ENCODE results near the gene DSCAML1.
A peak's percentile ranks its signal among the peaks of the same experiment; 100 is the strongest.

Gene DSCAML1

GRCh38 chr11:117750357-117750756, 46.7 kb downstream of the DSCAML1 start:
- no peak for DNase-seq

GRCh38 chr11:117749541-117749910, 47.5 kb downstream of the DSCAML1 start:
- no peak for DNase-seq

GRCh38 chr11:117748771-117749540, 48.1 kb downstream of the DSCAML1 start:
- DNase-seq, result peak; percentile 36

GRCh38 chr11:117747892-117748291, 49.1 kb downstream of the DSCAML1 start:
- no peak for DNase-seq

GRCh38 chr11:117745346-117745745, 51.7 kb downstream of the DSCAML1 start:
- DNase-seq, result no peak

GRCh38 chr11:117744471-117745150, 52.4 kb downstream of the DSCAML1 start:
- no peak for DNase-seq

GRCh38 chr11:117743121-117743815, 53.7 kb downstream of the DSCAML1 start:
- peak; percentile 64 for DNase-seq

- DNase-seq, result no peak
Observed at GRCh38 chr11:117738246-117738957, 58.6 kb downstream of the DSCAML1 start.

DNA sequence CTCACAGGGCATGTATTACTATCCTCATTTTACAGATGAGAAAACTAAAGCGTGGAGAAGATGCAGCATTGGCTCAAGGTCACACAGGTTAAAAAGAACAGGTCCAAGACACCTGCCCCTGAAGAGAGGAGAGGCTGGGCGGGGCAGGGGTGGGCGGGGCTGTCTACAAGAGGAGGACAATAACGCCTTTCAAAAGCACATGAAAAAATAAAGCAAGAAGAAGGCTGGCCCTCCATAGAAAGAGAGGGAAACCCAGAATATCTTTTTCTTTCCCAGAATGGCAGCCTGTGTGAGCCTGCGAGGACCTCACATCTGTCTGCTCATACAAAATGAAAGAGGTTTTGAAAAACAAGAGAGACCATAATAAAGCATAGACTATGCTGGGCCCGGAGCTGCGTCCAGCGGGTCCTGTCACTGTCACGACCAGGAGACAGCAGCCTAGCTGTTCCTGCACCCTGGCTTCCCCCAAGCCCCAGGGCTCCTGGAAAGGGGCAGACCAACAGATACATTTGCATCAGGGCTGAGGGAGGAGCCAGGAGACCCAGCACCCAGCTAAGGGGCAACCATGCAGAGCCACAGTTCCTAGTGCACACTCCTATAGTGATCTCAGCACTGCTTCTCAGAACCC, 61.6 kb downstream of the DSCAML1 start:
- no peak for DNase-seq

- peak; percentile 4 for DNase-seq
Observed at GRCh38 chr11:117734601-117735024, 62.4 kb downstream of the DSCAML1 start.

DNA sequence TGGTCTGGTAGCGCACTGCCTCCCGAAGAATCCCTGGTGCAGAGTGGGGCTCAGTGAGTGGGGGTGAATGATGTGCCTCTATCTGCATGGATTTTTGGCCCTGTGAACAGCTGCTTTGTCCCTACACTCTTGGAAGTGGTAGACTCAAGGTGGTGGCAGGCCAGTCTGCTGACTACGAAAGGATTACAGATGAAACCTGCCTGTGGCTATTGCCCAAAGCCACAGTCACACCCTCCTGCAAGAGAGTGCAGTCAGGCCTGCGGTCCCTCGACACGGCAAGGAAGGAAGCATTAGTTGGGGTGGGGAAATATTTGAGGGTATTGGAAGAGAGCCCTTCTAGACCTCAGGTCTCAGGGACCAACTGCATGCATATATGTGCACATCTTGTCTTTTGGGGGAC, 63.7 kb downstream of the DSCAML1 start:
- DNase-seq, result no peak

DNA sequence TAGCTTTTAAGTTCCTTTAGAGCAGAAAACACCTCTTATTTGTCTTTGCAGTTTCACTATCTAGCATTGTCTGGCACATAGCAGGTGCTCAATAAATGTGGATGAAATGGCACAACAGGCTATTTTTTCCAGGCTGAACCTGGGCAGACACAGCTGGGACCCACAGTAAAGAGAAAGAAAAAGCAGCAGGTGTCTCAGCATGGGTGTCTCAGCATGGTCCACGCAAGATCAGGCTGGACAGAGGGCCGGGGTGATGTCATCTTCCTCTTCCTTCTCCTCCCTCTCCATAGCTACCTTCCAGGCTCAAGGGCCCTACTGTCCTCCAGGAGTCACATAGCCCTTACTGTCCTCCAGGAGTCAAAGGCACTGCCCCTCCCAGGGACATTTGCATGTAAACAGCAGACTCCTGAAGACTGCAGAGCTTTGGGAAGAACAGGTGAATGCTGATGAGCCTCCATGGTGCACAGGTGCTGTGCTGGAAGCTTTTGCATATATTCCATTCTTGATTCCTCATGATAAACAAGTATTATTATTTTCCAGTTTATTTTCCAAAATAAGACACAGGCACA, 65.2 kb downstream of the DSCAML1 start:
- no peak for DNase-seq

DNA sequence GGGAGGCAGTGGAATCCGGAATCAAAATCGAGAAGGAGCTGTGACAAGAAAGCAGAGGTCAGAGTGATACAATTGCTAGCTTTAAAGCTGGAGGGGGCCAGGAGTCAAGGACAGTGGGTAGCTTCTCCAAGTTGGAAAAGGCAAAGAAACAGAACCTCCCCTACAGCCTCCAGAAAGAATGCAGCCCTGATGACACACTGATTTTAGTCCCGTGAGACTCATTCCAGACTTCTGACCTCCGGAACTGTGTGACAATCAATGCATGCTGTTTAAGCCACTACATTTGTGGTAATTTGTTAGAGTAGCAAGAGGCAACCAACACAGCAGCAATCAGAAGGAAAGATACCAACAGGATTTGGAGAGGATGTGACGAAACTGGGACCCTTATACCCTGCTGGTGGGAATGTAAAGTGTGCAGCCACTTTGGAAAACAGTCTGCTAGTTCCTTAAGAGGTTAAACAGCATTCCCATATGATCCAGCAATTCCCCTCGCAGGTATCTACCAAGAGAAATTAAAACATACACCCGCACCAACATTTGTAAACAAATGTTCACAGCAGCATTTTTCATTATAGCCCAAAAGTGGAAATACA, 66.7 kb downstream of the DSCAML1 start:
- DNase-seq, result no peak

GRCh38 chr11:117725048-117725734, 71.8 kb downstream of the DSCAML1 start:
- no peak for DNase-seq

DNA sequence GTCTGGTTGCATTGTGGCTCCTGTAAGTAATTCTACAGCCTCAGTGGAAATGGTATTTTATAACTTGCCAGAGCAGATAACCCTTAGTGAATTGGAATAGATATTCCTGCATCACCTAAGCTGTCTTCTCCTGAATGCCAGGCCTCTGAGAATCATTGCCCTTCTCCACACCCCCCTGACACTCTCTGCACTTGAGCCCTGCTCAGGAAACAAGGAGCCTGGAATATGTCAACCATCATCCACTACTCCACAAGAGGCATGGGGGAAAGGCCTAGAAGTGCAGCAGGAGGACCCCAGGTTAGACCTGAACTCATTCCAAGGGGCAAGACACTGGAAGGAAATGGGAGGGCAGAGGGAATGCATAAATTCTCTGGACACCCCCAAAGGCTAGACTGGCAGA, 72.4 kb downstream of the DSCAML1 start:
- DNase-seq, result no peak

DNA sequence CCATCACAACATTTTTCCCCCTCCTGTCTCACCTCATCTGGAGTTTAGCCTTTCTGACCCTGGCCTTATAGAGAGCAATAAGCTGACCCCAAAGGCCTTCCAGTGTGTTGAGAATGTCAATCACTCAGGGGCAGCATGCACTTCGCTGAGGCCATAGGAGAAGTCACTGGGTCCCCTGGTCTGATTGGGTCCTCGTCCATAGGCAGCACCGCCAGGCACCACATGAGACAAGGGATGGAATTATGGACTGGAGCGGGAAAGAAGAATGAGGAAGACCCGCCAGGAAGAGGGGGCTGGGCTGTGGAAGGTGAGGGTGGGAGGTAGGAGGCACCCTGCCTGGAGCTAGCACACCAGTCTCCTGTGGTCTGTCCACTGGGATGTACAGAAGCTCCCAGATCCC, 72.9 kb downstream of the DSCAML1 start:
- DNase-seq, result no peak

GRCh38 chr11:117723277-117724024, 73.6 kb downstream of the DSCAML1 start:
- peak; percentile 54 for DNase-seq

DNA sequence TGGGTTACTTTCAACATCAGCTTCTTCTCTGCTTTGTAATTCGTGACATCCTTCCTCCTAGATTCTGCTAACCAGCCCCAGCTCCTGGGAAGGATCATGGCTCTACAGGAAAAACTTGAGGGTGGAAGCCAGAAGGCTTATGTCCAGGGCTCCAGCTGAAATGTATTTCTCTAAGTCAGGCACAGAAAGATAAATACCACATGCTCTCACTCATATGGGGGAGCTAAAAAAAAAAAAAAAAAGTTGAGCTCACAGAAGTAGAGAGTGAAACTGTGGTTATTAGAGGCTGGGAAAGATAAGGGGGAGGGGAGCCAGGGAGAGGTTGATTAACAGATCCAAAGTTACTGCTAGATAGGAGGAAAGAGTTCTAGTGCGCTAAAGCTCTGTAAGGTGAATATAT, 74.9 kb downstream of the DSCAML1 start:
- DNase-seq, result no peak

DNA sequence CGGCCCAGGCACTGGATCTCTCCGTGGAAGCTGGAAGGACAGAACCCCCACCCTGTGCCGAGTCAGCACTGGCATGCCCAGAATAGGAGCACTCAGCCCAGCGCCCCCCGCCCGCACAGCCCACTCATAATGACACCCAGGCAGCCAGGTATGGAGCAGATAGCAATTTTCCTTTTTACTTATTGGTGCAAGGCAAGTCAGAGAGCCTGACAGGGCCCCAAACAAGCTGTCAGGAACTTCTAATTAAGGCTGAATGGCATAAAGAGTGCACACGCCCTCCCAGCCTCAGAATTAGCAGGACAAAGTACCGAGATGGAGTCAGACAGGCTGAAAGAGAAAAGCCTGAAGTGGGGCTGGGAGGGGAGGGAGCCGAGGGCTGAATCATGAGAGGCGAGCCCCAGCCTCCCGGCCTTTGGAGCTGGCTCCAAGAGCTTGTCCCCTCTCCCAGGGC, 76.9 kb downstream of the DSCAML1 start:
- peak; percentile 17 for DNase-seq

- no peak for DNase-seq
Observed at GRCh38 chr11:117719480-117719879, 77.5 kb downstream of the DSCAML1 start.

Data from NCI-H2171 treated with DMSO at 0.1 percent for 48 hours (cell line).